GM12892 (cell line): ENCODE data around the gene GPATCH3.

ENCODE experiments used
- POLR2A ChIP-seq: IDR thresholded peaks from 2 replicates; pipeline ENCODE4 v1.6.1; 2011; ENCODE audit warnings: low read depth, low read length, control low read depth
- POLR2AphosphoS5 ChIP-seq: IDR thresholded peaks from 2 replicates; pipeline ENCODE4 v1.6.1; 2011; ENCODE audit warnings: low read depth, low read length, control low read depth

- no peak for TF ChIP-seq POLR2A
- no peak for TF ChIP-seq POLR2AphosphoS5
These were observed 9.7 kb upstream of the GPATCH3 start for GRCh38 chr1:26909951-26910342.
